HepG2 (cell line): ENCODE results near the gene LBX2. TPM values are rescaled to one million over a fixed set of nuclear protein-coding genes. Genes with fewer than 3 reads are reported as not detected.

Source experiments
- ATAC-seq: fragments of 200-7000 bp; cut with Tn5 transposase; 3 replicates; pipeline ENCODE4 v1.9.1; 2020; ENCODE audit warnings: mild to moderate bottlenecking, moderate library complexity
- BruUV-seq: library from RNA; stranded (reverse); fragments of 400-500 nt; replicated peaks from 2 replicates; lab custom pipeline; 2021; lab: Mats Ljungman, UMichigan
- CTCF ChIA-PET: fragments of 300-600 bp; formaldehyde crosslinking; extraction: SDS; loops from one replicate; lab custom pipeline; 2021; ENCODE audit warnings: low total read pairs, inconsistent platforms, low intra/inter-chr PET ratio; lab: Yijun Ruan, JAX
- POLR2A ChIA-PET: fragments of 350-600 bp; sonication (Branson Sonifier 250); formaldehyde crosslinking; loops from one replicate; lab custom pipeline; 2020; ENCODE audit warnings: antibody characterized with exemption, inconsistent platforms; lab: Yijun Ruan, JAX
- DNase-seq: peaks from one replicate; pipeline ENCODE4 v3.0.0-alpha.2; 2015; ENCODE audit warnings: low spot score
- FAIRE-seq: peaks from 3 replicates; lab custom pipeline; 2011; peaks lifted over from hg19 to GRCh38; lab: Jason Lieb, UNC
- H2AFZ ChIP-seq: one replicate; pipeline ENCODE4 v1.6.1; 2011; ENCODE audit warnings: low read length, inconsistent platforms
- H3K27ac ChIP-seq: fragments of 300-600 bp; 3 replicates; pipeline ENCODE4 v1.8.0; 2011; ENCODE audit warnings: mixed run types, mild to moderate bottlenecking, mixed read lengths, low read length, inconsistent platforms; ENCODE audit not compliant: insufficient read depth; ENCODE audit errors: extremely low read length
- H3K27me3 ChIP-seq, 2 experiments: fragments of 200-600 bp in 1 of 2; 2 replicates in 1 of 2; 3 replicates in 1 of 2; pipeline versions ENCODE4 v1.6.0 to v1.8.0; 2011; ENCODE audit warnings: low read length in 2 of 2, mild to moderate bottlenecking in 2 of 2, moderate library complexity in 2 of 2, inconsistent platforms in 1 of 2; ENCODE audit not compliant: insufficient read depth in 2 of 2, control insufficient read depth in 1 of 2
- H3K36me3 ChIP-seq, 2 experiments: fragments of 200-600 bp in 1 of 2; replicated peaks in 1 of 2; 2 replicates in 1 of 2; 3 replicates in 1 of 2; pipeline versions ENCODE4 v1.5.1 to v1.8.0; 2011; ENCODE audit warnings: low read length in 2 of 2, inconsistent platforms in 1 of 2; ENCODE audit not compliant: insufficient read depth in 2 of 2, control insufficient read depth in 1 of 2
- H3K4me1 ChIP-seq: 2 replicates; pipeline ENCODE4 v1.5.1; 2012; ENCODE audit warnings: low read length, inconsistent platforms; ENCODE audit not compliant: insufficient read depth
- H3K4me2 ChIP-seq: 2 replicates; pipeline ENCODE4 v1.6.0; 2011; ENCODE audit warnings: low read depth, low read length, inconsistent platforms
- H3K4me3 ChIP-seq, 3 experiments: fragments of 200-600 bp in 1 of 3; sonication (generic), shearing (Covaris generic) in 1 of 3; replicated peaks in 1 of 3; 2 replicates each; pipeline ENCODE4 v1.5.1; 2011 to 2016; ENCODE audit warnings: low read length in 3 of 3, inconsistent platforms in 2 of 3, low read depth in 2 of 3, mild to moderate bottlenecking in 2 of 3, control low read depth in 1 of 3, mixed read lengths in 1 of 3; ENCODE audit not compliant: insufficient read depth in 1 of 3
- H3K79me2 ChIP-seq: one replicate; pipeline ENCODE4 v1.6.1; 2011; ENCODE audit warnings: low read length, inconsistent platforms; ENCODE audit not compliant: insufficient read depth
- H3K9ac ChIP-seq: 2 replicates; pipeline ENCODE4 v1.6.0; 2011; ENCODE audit warnings: mild to moderate bottlenecking, low read depth, low read length, inconsistent platforms; ENCODE audit not compliant: insufficient read depth
- H3K9me3 ChIP-seq: 2 replicates; pipeline ENCODE4 v1.5.1; 2012; ENCODE audit warnings: mild to moderate bottlenecking, low read length
- H4K20me1 ChIP-seq: 2 replicates; pipeline ENCODE4 v1.6.0; 2011; ENCODE audit warnings: inconsistent platforms, mild to moderate bottlenecking, low read length, moderate library complexity; ENCODE audit not compliant: insufficient read depth
- AKNA ChIP-seq: sonication (generic); formaldehyde crosslinking; IDR thresholded peaks from 2 replicates; pipeline ENCODE4 v1.4.0; 2020; ENCODE audit warnings: missing genetic modification reagents, borderline replicate concordance
- GLMP ChIP-seq: sonication (generic); formaldehyde crosslinking; IDR thresholded peaks from 2 replicates; pipeline ENCODE4 v1.9.0; 2021; ENCODE audit warnings: missing genetic modification reagents, mild to moderate bottlenecking, borderline replicate concordance
- ZMAT5 ChIP-seq: sonication (generic); formaldehyde crosslinking; IDR thresholded peaks from 2 replicates; pipeline ENCODE4 v1.5.0; 2020; ENCODE audit warnings: mild to moderate bottlenecking, low read depth, missing genetic modification reagents, borderline replicate concordance
- ZNF3 ChIP-seq: IDR thresholded peaks from 2 replicates; pipeline ENCODE4 v1.7.0; 2017; ENCODE audit warnings: inconsistent platforms
- ZNF605 ChIP-seq: sonication (generic); formaldehyde crosslinking; IDR thresholded peaks from 2 replicates; pipeline ENCODE4 v1.8.0; 2022; ENCODE audit warnings: mild to moderate bottlenecking, missing genetic modification reagents
- WGBS: methylation state at CpG from one replicate; pipeline ENCODE4 v1.1.6; 2017; ENCODE audit warnings: low lambda C conversion rate; 5-methylcytosine and 5-hydroxymethylcytosine counted together
- in situ Hi-C: cut with HindIII; loops from 2 replicates; pipeline ENCODE4 v1.10.0; 2017; ENCODE audit warnings: low pct_unique_long_range_greater_than_20kb; ENCODE audit not compliant: extremely low pct_ligation_motif_present
- intact Hi-C: fragments of 100-400 bp; cut with micrococcal nuclease; formaldehyde crosslinking; loops from one replicate; pipeline ENCODE4 v1.10.0; 2022; ENCODE audit not compliant: unreplicated experiment
- polyA plus RNA-seq, 8 experiments: library from polyadenylated mRNA; depleted of rRNA in 3 of 8; stranded (reverse) in 7 of 8; unstranded in 1 of 8; fragments of >200 nt; fragmentation: Illumina TruSeq in 4 of 8; extraction: Trizol in 4 of 8; gene quantifications; 2 replicates each; pipeline versions ENCODE4 v1.2.1 to v1.2.3, GENCODE V29; 2011 to 2016; ENCODE audit warnings: low read depth in 4 of 8, missing spikeins in 1 of 8, mixed read lengths in 1 of 8; ENCODE audit not compliant: insufficient read depth in 1 of 8
- total RNA-seq, 5 experiments: library from RNA; depleted of rRNA; stranded (reverse); fragments of >200 nt; fragmentation: Illumina TruSeq; extraction: Trizol; gene quantifications; 2 replicates each; pipeline ENCODE4 v1.2.3, GENCODE V29; 2016; ENCODE audit warnings: low read depth in 1 of 5
- TF ChIP-seq, protein P1 (sequence below): IDR thresholded peaks from 2 replicates; pipeline ENCODE4 v1.6.1; 2016; ENCODE audit warnings: low read depth, control low read depth
- TF ChIP-seq, protein P2 (sequence below): sonication (generic); formaldehyde crosslinking; IDR thresholded peaks from 2 replicates; pipeline ENCODE4 v1.4.0; 2020; ENCODE audit warnings: mild to moderate bottlenecking, missing genetic modification reagents

LBX2 gene
- total and polyA plus RNA-seq, 2 of the 13 experiments (the other 11 are each of a cell fraction or from before 2014, with no cell fraction given) = 6.4 to 8.1 TPM

GRCh38 chr2:74482801-74483674 lies 16.4 kb downstream of the LBX2 start, which contains the start of the genes CCDC142 and TTC31 (continued):
- TF ChIP-seq, protein P1, sequence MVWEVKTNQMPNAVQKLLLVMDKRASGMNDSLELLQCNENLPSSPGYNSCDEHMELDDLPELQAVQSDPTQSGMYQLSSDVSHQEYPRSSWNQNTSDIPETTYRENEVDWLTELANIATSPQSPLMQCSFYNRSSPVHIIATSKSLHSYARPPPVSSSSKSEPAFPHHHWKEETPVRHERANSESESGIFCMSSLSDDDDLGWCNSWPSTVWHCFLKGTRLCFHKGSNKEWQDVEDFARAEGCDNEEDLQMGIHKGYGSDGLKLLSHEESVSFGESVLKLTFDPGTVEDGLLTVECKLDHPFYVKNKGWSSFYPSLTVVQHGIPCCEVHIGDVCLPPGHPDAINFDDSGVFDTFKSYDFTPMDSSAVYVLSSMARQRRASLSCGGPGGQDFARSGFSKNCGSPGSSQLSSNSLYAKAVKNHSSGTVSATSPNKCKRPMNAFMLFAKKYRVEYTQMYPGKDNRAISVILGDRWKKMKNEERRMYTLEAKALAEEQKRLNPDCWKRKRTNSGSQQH (CRISPR knock-in tag) = peak; percentile 86
- TF ChIP-seq, all 625 proteins: peak for 361

- Histone ChIP-seq H3K4me2 (peak overlapping the region; percentile 78), H3K27me3 (no peaks in the 10 kb centered on the region; a peak in 1 of 5 replicates), H4K20me1 (no peaks in the 10 kb centered on the region), H3K9me3 (no peaks in the 10 kb centered on the region), H3K27ac (peak overlapping the region; percentile 89), H3K79me2 (peaks cover 48% of the 10 kb centered on the region), H3K4me3 (peak overlapping the region; percentile 82 to 87 (median 83)), H3K9ac (peak overlapping the region; percentile 91), H3K36me3 (peaks cover 2 to 14% of the 10 kb centered on the region in 2 experiments; a peak in 4 of 5 replicates), H3K4me1 (peaks cover 71% of the 10 kb centered on the region), H2AFZ (no peak overlapping the region)
- ATAC-seq = peak; percentile 57
- intact Hi-C loops = no loop called here
- ChIA-PET POLR2A (interaction anchor here (0.6 to 20.6 kb wide), 21 partner anchors 7 to 358 kb away, joined by 3 to 795 read pairs (median 13); partner anchors contain the start of genes AUP1, C2orf81, DQX1 and HTRA2), CTCF (interaction anchor here (1.0 to 2.4 kb wide), 7 partner anchors 17 to 105 kb away, joined by 3 to 20 read pairs (median 10); partner anchors contain the start of genes AUP1, HTRA2, INO80B and MOGS)
- in situ Hi-C loops = loop anchor here (5.0 kb wide), 1 partner anchor 100 kb away; no protein-coding TSS in a partner anchor
- TSS peak; percentile 76 for BruUV-seq
- no peak for FAIRE-seq
- no peak for DNase-seq
- 1% methylated on average over 49 of the region's 80 CpGs for WGBS
- TF ChIP-seq ZNF605 (CRISPR knock-in tag) (no peak), GLMP (CRISPR knock-in tag) (no peak), ZMAT5 (no peak), ZNF3 (CRISPR knock-in tag) (0 out of 2 replicates have a peak, but pooled peaks have one; percentile 5), AKNA (CRISPR knock-in tag) (0 out of 2 replicates have a peak, but pooled peaks have one; percentile 5)
- TF ChIP-seq, protein P2, sequence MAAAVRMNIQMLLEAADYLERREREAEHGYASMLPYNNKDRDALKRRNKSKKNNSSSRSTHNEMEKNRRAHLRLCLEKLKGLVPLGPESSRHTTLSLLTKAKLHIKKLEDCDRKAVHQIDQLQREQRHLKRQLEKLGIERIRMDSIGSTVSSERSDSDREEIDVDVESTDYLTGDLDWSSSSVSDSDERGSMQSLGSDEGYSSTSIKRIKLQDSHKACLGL (CRISPR knock-in tag) = peak; percentile 90
Measured at GRCh38 chr2:74481961-74482800, 17.2 kb downstream of the LBX2 start.
